ENCODE measurements around the gene NIPAL3. TPM values are rescaled to one million over a fixed set of nuclear protein-coding genes. Genes with fewer than 3 reads are reported as not detected.
A peak's percentile ranks its signal among the peaks of the same experiment; 100 is the strongest.

The NIPAL3 gene
- total RNA-seq, 1 donor from 2014 or later, result 32.5 TPM

DNA sequence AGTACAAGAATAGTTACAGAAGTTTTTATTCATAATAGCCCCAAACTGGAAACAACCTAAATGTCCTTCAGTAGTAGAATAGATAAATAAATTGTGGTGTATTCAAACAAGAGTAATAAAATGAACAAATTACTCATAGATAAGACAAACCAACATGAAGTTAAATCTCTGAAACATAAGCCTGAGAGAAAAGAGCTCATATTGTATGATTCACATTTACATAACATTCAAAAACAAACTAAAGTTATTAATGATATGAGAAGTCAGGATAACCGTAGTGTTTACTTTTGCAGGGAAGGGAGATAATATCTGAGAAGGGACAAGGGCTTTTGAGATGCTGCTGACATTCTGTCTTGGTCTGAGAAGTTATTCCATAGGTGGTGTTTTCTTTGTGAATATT, 15.5 kb upstream of the NIPAL3 start:
- TF ChIP-seq, protein P1, sequence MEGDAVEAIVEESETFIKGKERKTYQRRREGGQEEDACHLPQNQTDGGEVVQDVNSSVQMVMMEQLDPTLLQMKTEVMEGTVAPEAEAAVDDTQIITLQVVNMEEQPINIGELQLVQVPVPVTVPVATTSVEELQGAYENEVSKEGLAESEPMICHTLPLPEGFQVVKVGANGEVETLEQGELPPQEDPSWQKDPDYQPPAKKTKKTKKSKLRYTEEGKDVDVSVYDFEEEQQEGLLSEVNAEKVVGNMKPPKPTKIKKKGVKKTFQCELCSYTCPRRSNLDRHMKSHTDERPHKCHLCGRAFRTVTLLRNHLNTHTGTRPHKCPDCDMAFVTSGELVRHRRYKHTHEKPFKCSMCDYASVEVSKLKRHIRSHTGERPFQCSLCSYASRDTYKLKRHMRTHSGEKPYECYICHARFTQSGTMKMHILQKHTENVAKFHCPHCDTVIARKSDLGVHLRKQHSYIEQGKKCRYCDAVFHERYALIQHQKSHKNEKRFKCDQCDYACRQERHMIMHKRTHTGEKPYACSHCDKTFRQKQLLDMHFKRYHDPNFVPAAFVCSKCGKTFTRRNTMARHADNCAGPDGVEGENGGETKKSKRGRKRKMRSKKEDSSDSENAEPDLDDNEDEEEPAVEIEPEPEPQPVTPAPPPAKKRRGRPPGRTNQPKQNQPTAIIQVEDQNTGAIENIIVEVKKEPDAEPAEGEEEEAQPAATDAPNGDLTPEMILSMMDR (conservative IDR thresholded peaks at IDR 0.05; ENCODE audit: low read depth, low read length), result no peak
- no peak for DNase-seq (ENCODE audit: low read depth)
- H3K4me3 ChIP-seq (ENCODE audit: low read depth, low read length), result no peak overlapping the region

DNA sequence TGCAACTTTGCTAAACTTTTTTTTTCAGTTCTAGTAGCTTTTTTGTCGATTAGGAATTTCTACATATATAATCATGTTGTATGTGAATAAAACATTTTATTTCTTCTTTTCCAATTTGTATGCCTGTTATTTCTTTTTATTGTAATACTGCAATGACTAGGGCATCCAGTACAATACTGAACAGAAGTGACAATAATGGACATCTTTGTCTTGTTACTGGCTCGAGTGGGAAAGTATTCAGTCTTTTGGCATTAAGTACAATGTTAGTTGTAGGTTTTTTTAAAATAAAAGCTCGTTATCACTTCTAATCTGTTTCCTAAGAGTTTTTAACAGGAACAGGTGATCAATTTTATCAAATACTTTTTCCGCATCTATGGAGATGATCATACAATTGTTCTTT, 11.8 kb upstream of the NIPAL3 start:
- DNase-seq (ENCODE audit: low read depth), result no peak
- TF ChIP-seq, protein P1 (conservative IDR thresholded peaks at IDR 0.05; ENCODE audit: low read depth, low read length), result no peak
- no peak overlapping the region for H3K4me3 ChIP-seq (ENCODE audit: low read depth, low read length)

DNA sequence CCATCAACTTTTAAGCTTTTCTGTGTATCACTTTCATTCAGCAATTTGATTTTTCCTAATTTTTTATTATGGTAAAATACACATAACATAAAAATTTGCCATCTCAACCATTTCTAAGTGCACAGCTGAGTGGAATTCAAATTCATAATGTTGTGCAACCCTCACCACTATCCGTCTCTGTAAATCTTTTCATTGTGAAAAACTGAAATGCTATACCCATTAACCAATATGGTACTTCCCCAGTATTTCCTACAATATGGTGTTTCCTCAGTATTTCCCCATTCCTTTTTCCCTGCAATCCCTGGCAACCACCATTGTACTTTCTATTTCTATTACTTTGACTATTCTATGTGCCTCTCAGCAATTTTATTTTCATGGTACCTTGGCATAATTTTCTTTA, 8.8 kb upstream of the NIPAL3 start:
- no peak for DNase-seq (ENCODE audit: low read depth)
- no peak overlapping the region for H3K4me3 ChIP-seq (ENCODE audit: low read depth, low read length)
- TF ChIP-seq, protein P1 (conservative IDR thresholded peaks at IDR 0.05; ENCODE audit: low read depth, low read length), result no peak

DNA sequence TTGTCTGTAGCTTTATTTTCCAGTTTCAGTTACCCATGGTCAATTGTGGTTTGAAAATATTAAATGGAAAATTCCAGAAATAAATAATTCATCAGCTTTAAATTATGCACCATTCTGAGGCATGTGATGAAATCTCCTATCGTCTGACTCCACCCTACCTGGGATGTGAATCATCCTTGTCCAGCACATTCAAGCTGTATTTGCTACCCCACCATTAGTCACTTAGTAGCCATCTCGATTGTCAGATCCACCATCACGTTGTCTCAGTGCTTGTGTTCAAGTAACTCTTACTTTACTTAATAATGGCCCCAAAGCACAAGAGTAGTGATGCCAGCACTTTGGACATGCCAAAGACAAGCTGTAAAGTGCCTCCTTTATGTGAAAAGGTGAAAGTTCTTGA, 6.1 kb upstream of the NIPAL3 start:
- TF ChIP-seq, protein P1 (conservative IDR thresholded peaks at IDR 0.05; ENCODE audit: low read depth, low read length), result no peak
- DNase-seq (ENCODE audit: low read depth), result no peak
- no peak overlapping the region for H3K4me3 ChIP-seq (ENCODE audit: low read depth, low read length)

DNA sequence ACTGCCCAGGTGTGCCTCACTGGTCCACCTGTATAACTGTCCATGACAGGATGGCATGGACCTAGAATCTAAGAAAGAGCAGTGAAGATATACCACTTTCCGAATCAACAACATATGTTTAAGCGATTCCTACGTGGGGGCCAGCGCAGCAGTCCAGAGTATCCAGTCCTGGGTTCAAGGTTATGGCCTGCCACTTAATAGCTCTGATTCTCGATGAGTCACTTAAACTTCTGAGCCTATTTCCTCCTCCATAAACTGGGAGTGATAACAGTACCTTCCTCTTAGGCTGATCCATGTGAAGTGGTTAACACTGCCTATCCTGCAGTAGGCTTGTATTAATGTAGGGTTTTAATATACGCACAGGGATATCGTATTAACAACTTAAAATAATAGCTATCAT, 4.9 kb upstream of the NIPAL3 start:
- TF ChIP-seq, protein P1 (conservative IDR thresholded peaks at IDR 0.05; ENCODE audit: low read depth, low read length), result no peak
- no peak for DNase-seq (ENCODE audit: low read depth)
- H3K4me3 ChIP-seq (ENCODE audit: low read depth, low read length), result no peak overlapping the region

DNA sequence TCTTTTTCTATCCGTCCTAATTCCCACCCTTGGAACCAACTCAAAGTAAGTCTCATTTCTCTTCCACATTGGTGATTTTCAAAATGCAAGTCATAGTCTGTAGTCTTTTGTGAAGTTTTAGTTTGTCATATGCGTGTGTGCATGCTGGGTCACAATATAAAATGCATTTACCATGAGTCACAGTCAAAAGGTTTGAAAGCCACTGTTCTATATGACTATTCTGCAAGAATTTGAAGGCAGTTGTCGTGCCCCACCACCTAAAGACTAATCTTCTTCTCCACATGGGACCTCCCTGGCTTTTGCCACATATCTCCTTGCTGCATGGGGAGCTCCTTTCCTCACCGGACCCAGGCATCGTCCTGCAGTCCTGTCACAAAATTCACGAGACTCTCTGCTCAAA, 3.6 kb upstream of the NIPAL3 start:
- H3K4me3 ChIP-seq (ENCODE audit: low read depth, low read length), result no peak overlapping the region
- TF ChIP-seq, protein P1 (conservative IDR thresholded peaks at IDR 0.05; ENCODE audit: low read depth, low read length), result no peak
- DNase-seq (ENCODE audit: low read depth), result no peak

DNA sequence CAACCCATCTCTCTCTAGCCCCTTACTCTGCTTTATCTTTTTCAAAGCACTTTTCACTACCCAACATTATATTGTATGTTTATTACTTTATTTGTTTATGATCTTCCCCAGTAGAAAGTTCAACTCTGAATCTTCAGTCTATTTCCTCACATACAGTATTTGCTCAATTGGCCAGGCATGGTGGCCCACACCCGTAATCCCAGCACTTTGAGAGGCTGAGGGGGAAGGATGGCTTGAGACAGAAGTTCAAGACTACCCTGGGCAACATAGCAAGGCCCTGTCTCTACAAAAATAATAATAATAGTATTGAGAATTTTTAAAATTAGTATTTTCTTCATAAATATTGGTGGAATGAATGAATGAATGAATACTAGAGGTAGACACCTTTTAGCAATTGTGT, 3.2 kb upstream of the NIPAL3 start:
- TF ChIP-seq, protein P1 (conservative IDR thresholded peaks at IDR 0.05; ENCODE audit: low read depth, low read length), result no peak
- peak overlapping the region; percentile 84 for H3K4me3 ChIP-seq (ENCODE audit: low read depth, low read length)

More for the DNA sequence above, 3.2 kb upstream of the NIPAL3 start:
- no peak for DNase-seq (ENCODE audit: low read depth)
